Measurements from ENCODE around the gene MYOM1. TPM values are rescaled to one million over a fixed set of nuclear protein-coding genes. Genes with fewer than 3 reads are reported as not detected.

MYOM1 gene
- total and polyA plus RNA-seq, 10 donors, result 1.2 to 6.2 (median 2.0) TPM

GRCh38 chr18:3111523-3112240 lies 108.1 kb downstream of the MYOM1 start:
- Histone ChIP-seq H3K4me1 (no peaks in the 10 kb centered on the region), H3K9me3 (no peaks in the 10 kb centered on the region), H3K36me3 (no peaks in the 10 kb centered on the region), H3K4me3 (no peak overlapping the region), H3K27me3 (replicated peaks in 1 of 7) (no peaks in the 10 kb centered on the region), H3K27ac (no peak overlapping the region)
- intact Hi-C loops (cut with DNase I; ENCODE audit: low total_unique reads), result no loop called here
- no peak for DNase-seq
- TF ChIP-seq POLR2AphosphoS5 (IDR thresholded peaks at IDR 0.05) (no peak), POLR2A (IDR thresholded peaks at IDR 0.05) (no peak), CTCF (IDR thresholded peaks at IDR 0.05 in 8 of 11, conservative IDR thresholded peaks at IDR 0.05 in 3 of 11) (no peak)
- 65 to 79% (median 75%) methylated on average over 6 of the region's 6 CpGs for WGBS, 5 donors

- H3K9me3 ChIP-seq, result no peaks in the 10 kb centered on the region
- H3K36me3 ChIP-seq, result no peaks in the 10 kb centered on the region
- intact Hi-C loops (cut with DNase I; ENCODE audit: low total_unique reads), result no loop called here
- H3K4me1 ChIP-seq, result no peaks in the 10 kb centered on the region
- no peak overlapping the region for H3K4me3 ChIP-seq
- no peak overlapping the region for H3K27ac ChIP-seq
- DNase-seq, result no peak
- H3K27me3 ChIP-seq (replicated peaks in 1 of 7), result no peaks in the 10 kb centered on the region
- WGBS, 5 donors, result 88 to 95% (median 95%) methylated on average over 7 of the region's 7 CpGs
- TF ChIP-seq POLR2A (IDR thresholded peaks at IDR 0.05) (no peak), CTCF (IDR thresholded peaks at IDR 0.05 in 8 of 11, conservative IDR thresholded peaks at IDR 0.05 in 3 of 11) (no peak), POLR2AphosphoS5 (IDR thresholded peaks at IDR 0.05) (no peak)
Measured at GRCh38 chr18:3110034-3110752, 109.6 kb downstream of the MYOM1 start.

- H3K9me3 ChIP-seq, result no peaks in the 10 kb centered on the region
- H3K36me3 ChIP-seq, result no peaks in the 10 kb centered on the region
- no peak overlapping the region for H3K4me3 ChIP-seq
- no peaks in the 10 kb centered on the region for H3K27me3 ChIP-seq (replicated peaks in 1 of 7)
- H3K4me1 ChIP-seq, result peaks cover 0 to 7% (median 0%) of the 10 kb centered on the region in 6 donors
- DNase-seq, result no peak
- H3K27ac ChIP-seq, result no peak overlapping the region
- intact Hi-C loops (cut with DNase I; ENCODE audit: low total_unique reads), result no loop called here
- TF ChIP-seq POLR2A (IDR thresholded peaks at IDR 0.05), result no peak
- no peak for TF ChIP-seq CTCF (IDR thresholded peaks at IDR 0.05 in 8 of 11, conservative IDR thresholded peaks at IDR 0.05 in 3 of 11)
- TF ChIP-seq POLR2AphosphoS5 (IDR thresholded peaks at IDR 0.05), result no peak
Measured at GRCh38 chr18:3107740-3108151, 112.0 kb downstream of the MYOM1 start.

Measured in spleen (tissue), 11 donors.